MCF 10A (cell line): Measurements from ENCODE around the gene TMUB2. TPM values are rescaled to one million over a fixed set of nuclear protein-coding genes. Genes with fewer than 3 reads are reported as not detected.

ENCODE experiments used
- BruUV-seq: library from RNA; stranded (reverse); fragments of 400-500 nt; replicated peaks from 2 replicates; lab custom pipeline; 2021; lab: Mats Ljungman, UMichigan
- CTCF ChIA-PET: fragments of 300-600 bp; sonication (Branson Sonifier 250); formaldehyde crosslinking; extraction: SDS; loops from one replicate; lab custom pipeline; 2021; ENCODE audit warnings: antibody characterized with exemption, inconsistent platforms; lab: Yijun Ruan, JAX
- POLR2A ChIA-PET: fragments of 300-600, 350-650 bp; sonication (Branson Sonifier 250); formaldehyde crosslinking; extraction: SDS; loops from one replicate; lab custom pipeline; 2020; ENCODE audit warnings: antibody characterized with exemption, inconsistent platforms; lab: Yijun Ruan, JAX
- DNase-seq: peaks from one replicate; pipeline ENCODE4 v3.0.0-alpha.2; 2018; ENCODE audit not compliant: unreplicated experiment
- H3K27ac Mint-ChIP-seq: one replicate; pipeline ENCODE4 v1.8.0; 2022; ENCODE audit warnings: mild to moderate bottlenecking, low read depth, mixed read lengths; ENCODE audit not compliant: unreplicated experiment
- H3K27me3 Mint-ChIP-seq: one replicate; pipeline ENCODE4 v1.8.0; 2022; ENCODE audit warnings: mixed read lengths; ENCODE audit not compliant: insufficient read depth, unreplicated experiment
- H3K36me3 Mint-ChIP-seq: one replicate; pipeline ENCODE4 v1.8.0; 2022; ENCODE audit warnings: mild to moderate bottlenecking, moderate library complexity, mixed read lengths; ENCODE audit not compliant: insufficient read depth, unreplicated experiment
- H3K4me1 Mint-ChIP-seq: one replicate; pipeline ENCODE4 v1.8.0; 2022; ENCODE audit warnings: mixed read lengths; ENCODE audit not compliant: insufficient read depth, unreplicated experiment
- H3K4me3 Mint-ChIP-seq: one replicate; pipeline ENCODE4 v1.8.0; 2022; ENCODE audit warnings: mild to moderate bottlenecking, moderate library complexity, mixed read lengths; ENCODE audit not compliant: unreplicated experiment
- H3K9me3 Mint-ChIP-seq: one replicate; pipeline ENCODE4 v1.8.0; 2022; ENCODE audit warnings: mixed read lengths; ENCODE audit not compliant: unreplicated experiment
- CTCF ChIP-seq: fragments of 200-600 bp; IDR thresholded peaks from one replicate; pipeline ENCODE4 v1.8.0; 2022; ENCODE audit warnings: antibody characterized with exemption, mild to moderate bottlenecking; ENCODE audit not compliant: unreplicated experiment
- intact Hi-C: fragments of 100-400 bp; cut with micrococcal nuclease; formaldehyde crosslinking; loops from 2 replicates; pipeline ENCODE4 v1.14.1; 2022
- total RNA-seq: library from RNA; stranded (reverse); gene quantifications from 2 replicates; pipeline ENCODE4 v1.2.3, GENCODE V29; 2022

The TMUB2 gene
- total RNA-seq, 1 experiment from 2014 or later: 26.5 TPM

- Mint-ChIP-seq H3K9me3 (no peaks in the 10 kb centered on the region), H3K36me3 (peaks cover 59% of the 10 kb centered on the region), H3K27ac (no peak overlapping the region), H3K4me3 (peak overlapping the region; percentile 89), H3K4me1 (peaks cover 19% of the 10 kb centered on the region), H3K27me3 (no peaks in the 10 kb centered on the region)
- no peak for DNase-seq
- intact Hi-C loops: no loop called here
- CTCF ChIA-PET: interaction anchor here (1.0 kb wide), 2 partner anchors 9 to 11 kb away, joined by 3 read pairs; partner anchors contain the start of gene TMUB2
- TF ChIP-seq CTCF: no peak
- POLR2A ChIA-PET: interaction anchor here (0.6 to 6.7 kb wide), 3 partner anchors 10 to 134 kb away, joined by 3 to 65 read pairs (median 51); partner anchors contain the start of genes TMUB2 and UBTF
- BruUV-seq: no TSS peak
These were observed 10.3 kb downstream of the TMUB2 start for GRCh38 chr17:44197107-44197506.

GRCh38 chr17:44197980-44198720, 11.4 kb downstream of the TMUB2 start:
- BruUV-seq: TSS peak; percentile 27
- Mint-ChIP-seq H3K27ac (peak overlapping the region; percentile 81), H3K4me3 (peak overlapping the region; percentile 89), H3K4me1 (peaks cover 28% of the 10 kb centered on the region), H3K9me3 (no peaks in the 10 kb centered on the region), H3K36me3 (peaks cover 59% of the 10 kb centered on the region), H3K27me3 (no peaks in the 10 kb centered on the region)
- ChIA-PET POLR2A (interaction anchor here (0.6 to 6.7 kb wide), 12 partner anchors 7 to 133 kb away, joined by 3 to 65 read pairs (median 4); partner anchors contain the start of genes SLC25A39, TMUB2 and UBTF), CTCF (interaction anchor here (0.6 to 1.3 kb wide), 6 partner anchors 10 to 169 kb away, joined by 3 to 4 read pairs (median 4); partner anchors contain the start of gene TMUB2)
- peak; percentile 21 for TF ChIP-seq CTCF
- intact Hi-C loops: loop anchor here (1.0 kb wide), 1 partner anchor 147 kb away; the partner anchor contains the start of gene GRN
- DNase-seq: peak; percentile 53

GRCh38 chr17:44198721-44199552, 12.2 kb downstream of the TMUB2 start:
- BruUV-seq: TSS peak; percentile 35
- DNase-seq: peak; percentile 43
- Mint-ChIP-seq H3K4me1 (peaks cover 36% of the 10 kb centered on the region), H3K27me3 (no peaks in the 10 kb centered on the region), H3K27ac (peak overlapping the region; percentile 81), H3K4me3 (peak overlapping the region; percentile 89), H3K36me3 (peaks cover 53% of the 10 kb centered on the region), H3K9me3 (no peaks in the 10 kb centered on the region)
- TF ChIP-seq CTCF: no peak
- POLR2A ChIA-PET: interaction anchor here (0.5 to 6.7 kb wide), 11 partner anchors 8 to 126 kb away, joined by 3 to 65 read pairs (median 4); partner anchors contain the start of genes SLC25A39, TMUB2 and UBTF
- CTCF ChIA-PET: interaction anchor here (0.6 to 1.3 kb wide), 3 partner anchors 12 to 168 kb away, joined by 3 to 4 read pairs (median 3); partner anchors contain the start of gene TMUB2
- intact Hi-C loops: loop anchor here (1.0 kb wide), 1 partner anchor 146 kb away; the partner anchor contains the start of gene GRN
